ENCODE results near the gene GULP1. TPM values are rescaled to one million over a fixed set of nuclear protein-coding genes. Genes with fewer than 3 reads are reported as not detected.

Gene GULP1
- total RNA-seq, 1 donor from 2014 or later = not detected

GRCh38 chr2:188437537-188437936, 145.9 kb downstream of the GULP1 start:
- DNase-seq (ENCODE audit: low spot score) = no peak
- no peaks in the 10 kb centered on the region for H3K36me3 Mint-ChIP-seq (ENCODE audit: low read depth)

GRCh38 chr2:188439986-188440385, 148.3 kb downstream of the GULP1 start:
- no peaks in the 10 kb centered on the region for H3K4me1 Mint-ChIP-seq (ENCODE audit: low read depth)
- no peaks in the 10 kb centered on the region for H3K27me3 Mint-ChIP-seq (ENCODE audit: low read depth)
- no peak overlapping the region for H3K4me3 Mint-ChIP-seq (ENCODE audit: low read depth)
- H3K27ac Mint-ChIP-seq = no peak overlapping the region
- H3K9me3 Mint-ChIP-seq = no peaks in the 10 kb centered on the region
- DNase-seq (ENCODE audit: low spot score) = no peak
- no peaks in the 10 kb centered on the region for H3K36me3 Mint-ChIP-seq (ENCODE audit: low read depth)
- intact Hi-C loops (cut with micrococcal nuclease) = no loop called here

More at GRCh38 chr2:188437537-188437936, 145.9 kb downstream of the GULP1 start:
- Mint-ChIP-seq H3K4me1 (ENCODE audit: low read depth) (no peaks in the 10 kb centered on the region), H3K27ac (no peak overlapping the region), H3K4me3 (ENCODE audit: low read depth) (no peak overlapping the region), H3K9me3 (no peaks in the 10 kb centered on the region), H3K27me3 (ENCODE audit: low read depth) (no peaks in the 10 kb centered on the region)
- intact Hi-C loops (cut with micrococcal nuclease) = no loop called here

- Mint-ChIP-seq H3K9me3 (no peaks in the 10 kb centered on the region), H3K36me3 (ENCODE audit: low read depth) (no peaks in the 10 kb centered on the region), H3K4me1 (ENCODE audit: low read depth) (no peaks in the 10 kb centered on the region), H3K4me3 (ENCODE audit: low read depth) (no peak overlapping the region), H3K27me3 (ENCODE audit: low read depth) (no peaks in the 10 kb centered on the region), H3K27ac (no peak overlapping the region)
- intact Hi-C loops (cut with micrococcal nuclease) = no loop called here
- DNase-seq (ENCODE audit: low spot score) = no peak
Observed at GRCh38 chr2:188440849-188441248, 149.2 kb downstream of the GULP1 start.

- Mint-ChIP-seq H3K4me3 (ENCODE audit: low read depth) (no peak overlapping the region), H3K27ac (no peak overlapping the region), H3K36me3 (ENCODE audit: low read depth) (no peaks in the 10 kb centered on the region), H3K4me1 (ENCODE audit: low read depth) (no peaks in the 10 kb centered on the region), H3K27me3 (ENCODE audit: low read depth) (no peaks in the 10 kb centered on the region), H3K9me3 (no peaks in the 10 kb centered on the region)
- intact Hi-C loops (cut with micrococcal nuclease) = no loop called here
- no peak for DNase-seq (ENCODE audit: low spot score)
Observed at GRCh38 chr2:188441288-188441947, 149.7 kb downstream of the GULP1 start.

GRCh38 chr2:188443207-188443606, 151.5 kb downstream of the GULP1 start:
- Mint-ChIP-seq H3K36me3 (ENCODE audit: low read depth) (no peaks in the 10 kb centered on the region), H3K27me3 (ENCODE audit: low read depth) (no peaks in the 10 kb centered on the region), H3K9me3 (no peaks in the 10 kb centered on the region), H3K4me1 (ENCODE audit: low read depth) (no peaks in the 10 kb centered on the region), H3K27ac (no peak overlapping the region), H3K4me3 (ENCODE audit: low read depth) (no peak overlapping the region)
- no peak for DNase-seq (ENCODE audit: low spot score)
- intact Hi-C loops (cut with micrococcal nuclease) = no loop called here

GRCh38 chr2:188444106-188444835, 152.6 kb downstream of the GULP1 start:
- no peak overlapping the region for H3K4me3 Mint-ChIP-seq (ENCODE audit: low read depth)
- no peaks in the 10 kb centered on the region for H3K27me3 Mint-ChIP-seq (ENCODE audit: low read depth)
- no peak overlapping the region for H3K27ac Mint-ChIP-seq
- no peaks in the 10 kb centered on the region for H3K36me3 Mint-ChIP-seq (ENCODE audit: low read depth)
- no peaks in the 10 kb centered on the region for H3K4me1 Mint-ChIP-seq (ENCODE audit: low read depth)
- intact Hi-C loops (cut with micrococcal nuclease) = no loop called here
- no peak for DNase-seq (ENCODE audit: low spot score)
- no peaks in the 10 kb centered on the region for H3K9me3 Mint-ChIP-seq

GRCh38 chr2:188449561-188449960, 157.9 kb downstream of the GULP1 start:
- Mint-ChIP-seq H3K9me3 (no peaks in the 10 kb centered on the region), H3K4me1 (ENCODE audit: low read depth) (no peaks in the 10 kb centered on the region), H3K27ac (no peak overlapping the region), H3K4me3 (ENCODE audit: low read depth) (no peak overlapping the region), H3K27me3 (ENCODE audit: low read depth) (no peaks in the 10 kb centered on the region), H3K36me3 (ENCODE audit: low read depth) (no peaks in the 10 kb centered on the region)
- intact Hi-C loops (cut with micrococcal nuclease) = no loop called here
- DNase-seq (ENCODE audit: low spot score) = no peak

GRCh38 chr2:188449971-188450370, 158.3 kb downstream of the GULP1 start:
- H3K4me1 Mint-ChIP-seq (ENCODE audit: low read depth) = no peaks in the 10 kb centered on the region
- no peaks in the 10 kb centered on the region for H3K36me3 Mint-ChIP-seq (ENCODE audit: low read depth)
- intact Hi-C loops (cut with micrococcal nuclease) = no loop called here
- no peak overlapping the region for H3K27ac Mint-ChIP-seq
- H3K9me3 Mint-ChIP-seq = no peaks in the 10 kb centered on the region
- no peaks in the 10 kb centered on the region for H3K27me3 Mint-ChIP-seq (ENCODE audit: low read depth)
- DNase-seq (ENCODE audit: low spot score) = no peak
- H3K4me3 Mint-ChIP-seq (ENCODE audit: low read depth) = no peak overlapping the region

- Mint-ChIP-seq H3K36me3 (ENCODE audit: low read depth) (no peaks in the 10 kb centered on the region), H3K27me3 (ENCODE audit: low read depth) (no peaks in the 10 kb centered on the region), H3K4me1 (ENCODE audit: low read depth) (no peaks in the 10 kb centered on the region), H3K4me3 (ENCODE audit: low read depth) (no peak overlapping the region), H3K27ac (no peak overlapping the region), H3K9me3 (no peaks in the 10 kb centered on the region)
- intact Hi-C loops (cut with micrococcal nuclease) = no loop called here
- no peak for DNase-seq (ENCODE audit: low spot score)
Observed at GRCh38 chr2:188450732-188451483, 159.2 kb downstream of the GULP1 start.

GRCh38 chr2:188452084-188452483, 160.4 kb downstream of the GULP1 start:
- no peak for DNase-seq (ENCODE audit: low spot score)
- Mint-ChIP-seq H3K4me3 (ENCODE audit: low read depth) (no peak overlapping the region), H3K27me3 (ENCODE audit: low read depth) (no peaks in the 10 kb centered on the region), H3K9me3 (no peaks in the 10 kb centered on the region), H3K27ac (no peak overlapping the region), H3K36me3 (ENCODE audit: low read depth) (no peaks in the 10 kb centered on the region), H3K4me1 (ENCODE audit: low read depth) (no peaks in the 10 kb centered on the region)
- intact Hi-C loops (cut with micrococcal nuclease) = no loop called here

GRCh38 chr2:188456114-188456909, 164.6 kb downstream of the GULP1 start:
- Mint-ChIP-seq H3K36me3 (ENCODE audit: low read depth) (no peaks in the 10 kb centered on the region), H3K4me1 (ENCODE audit: low read depth) (no peaks in the 10 kb centered on the region), H3K27ac (no peak overlapping the region), H3K4me3 (ENCODE audit: low read depth) (no peak overlapping the region), H3K9me3 (no peaks in the 10 kb centered on the region), H3K27me3 (ENCODE audit: low read depth) (no peaks in the 10 kb centered on the region)
- intact Hi-C loops (cut with micrococcal nuclease) = no loop called here
- no peak for DNase-seq (ENCODE audit: low spot score)

- Mint-ChIP-seq H3K27ac (no peak overlapping the region), H3K4me1 (ENCODE audit: low read depth) (no peaks in the 10 kb centered on the region), H3K4me3 (ENCODE audit: low read depth) (no peak overlapping the region), H3K36me3 (ENCODE audit: low read depth) (no peaks in the 10 kb centered on the region), H3K9me3 (no peaks in the 10 kb centered on the region), H3K27me3 (ENCODE audit: low read depth) (no peaks in the 10 kb centered on the region)
- intact Hi-C loops (cut with micrococcal nuclease) = no loop called here
- DNase-seq (ENCODE audit: low spot score) = no peak
Observed at GRCh38 chr2:188459061-188459460, 167.4 kb downstream of the GULP1 start.
